Measurements from ENCODE around the gene SUPT6H.

The SUPT6H gene

GRCh38 chr17:28750178-28751047 lies 88.4 kb downstream of the SUPT6H start:
- Mint-ChIP-seq H3K4me3 (no peak overlapping the region), H3K4me1 (peaks cover 26% of the 10 kb centered on the region), H3K27ac (peak overlapping the region; percentile 68), H3K36me3 (ENCODE audit: low read depth) (peaks cover 44% of the 10 kb centered on the region), H3K9me3 (no peaks in the 10 kb centered on the region), H3K27me3 (ENCODE audit: low read depth, poor library complexity) (no peaks in the 10 kb centered on the region)
- TF ChIP-seq, protein P1, sequence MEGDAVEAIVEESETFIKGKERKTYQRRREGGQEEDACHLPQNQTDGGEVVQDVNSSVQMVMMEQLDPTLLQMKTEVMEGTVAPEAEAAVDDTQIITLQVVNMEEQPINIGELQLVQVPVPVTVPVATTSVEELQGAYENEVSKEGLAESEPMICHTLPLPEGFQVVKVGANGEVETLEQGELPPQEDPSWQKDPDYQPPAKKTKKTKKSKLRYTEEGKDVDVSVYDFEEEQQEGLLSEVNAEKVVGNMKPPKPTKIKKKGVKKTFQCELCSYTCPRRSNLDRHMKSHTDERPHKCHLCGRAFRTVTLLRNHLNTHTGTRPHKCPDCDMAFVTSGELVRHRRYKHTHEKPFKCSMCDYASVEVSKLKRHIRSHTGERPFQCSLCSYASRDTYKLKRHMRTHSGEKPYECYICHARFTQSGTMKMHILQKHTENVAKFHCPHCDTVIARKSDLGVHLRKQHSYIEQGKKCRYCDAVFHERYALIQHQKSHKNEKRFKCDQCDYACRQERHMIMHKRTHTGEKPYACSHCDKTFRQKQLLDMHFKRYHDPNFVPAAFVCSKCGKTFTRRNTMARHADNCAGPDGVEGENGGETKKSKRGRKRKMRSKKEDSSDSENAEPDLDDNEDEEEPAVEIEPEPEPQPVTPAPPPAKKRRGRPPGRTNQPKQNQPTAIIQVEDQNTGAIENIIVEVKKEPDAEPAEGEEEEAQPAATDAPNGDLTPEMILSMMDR (IDR thresholded peaks at IDR 0.05) = peak; percentile 99
- DNase-seq = peak; percentile 95

- Mint-ChIP-seq H3K27me3 (ENCODE audit: low read depth, poor library complexity) (no peaks in the 10 kb centered on the region), H3K27ac (no peak overlapping the region), H3K36me3 (ENCODE audit: low read depth) (peaks cover 57% of the 10 kb centered on the region), H3K4me1 (peaks cover 14% of the 10 kb centered on the region), H3K9me3 (no peaks in the 10 kb centered on the region), H3K4me3 (no peak overlapping the region)
- TF ChIP-seq, protein P1 (IDR thresholded peaks at IDR 0.05) = no peak
- no peak for DNase-seq
These were observed 89.8 kb downstream of the SUPT6H start for GRCh38 chr17:28751600-28752366.

Measured in nephron progenitor cell (in vitro differentiated cells).